GM18861 (cell line): ENCODE data around the gene SPIC.
"Not testable (repeated sequence)": the region's sequence is repeated elsewhere in the genome, so short reads cannot be mapped to it uniquely, and the experiment has no call there.

Experiments
- ATAC-seq: cut with Tn5 transposase; IDR thresholded peaks from one replicate; pipeline ENCODE4 v1.9.1; 2021; ENCODE audit not compliant: unreplicated experiment

SPIC gene

DNA sequence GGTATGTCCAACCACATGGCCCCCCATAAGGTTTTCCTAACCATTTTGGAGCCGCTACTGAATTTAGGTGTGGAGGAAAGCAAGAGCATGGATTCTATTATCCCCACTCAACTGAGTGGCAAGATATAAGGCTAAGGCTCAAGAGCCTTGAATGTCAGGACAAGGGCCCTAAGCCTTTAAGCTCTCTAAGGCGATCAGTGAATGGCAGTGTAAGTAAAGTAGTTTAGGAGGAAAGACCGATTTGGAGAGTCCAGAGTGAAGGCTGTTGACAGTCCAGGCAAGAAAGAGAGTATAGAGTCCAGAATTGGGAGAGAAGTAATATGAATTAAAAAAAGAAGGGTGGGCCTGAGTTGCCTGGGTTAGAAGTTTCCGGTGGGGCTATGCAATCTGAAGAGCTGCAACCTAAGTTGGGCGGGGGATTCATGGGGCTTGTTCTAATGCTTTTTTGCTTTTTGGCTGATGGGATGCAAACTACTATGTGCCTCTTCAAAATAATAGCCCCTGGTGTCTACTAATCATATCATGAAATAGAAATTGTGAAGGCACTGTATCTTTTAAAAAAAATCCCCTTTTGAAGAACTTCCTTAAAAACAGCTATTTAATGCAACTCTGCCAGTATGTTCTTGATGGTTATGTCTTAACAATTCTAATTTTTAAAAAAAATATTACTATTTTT, at the start of gene SPIC:
TSS of gene SPIC (plus strand) at position 626 of the 676 bp plus-strand sequence. CDS start 1,569 bp downstream, outside the sequence.
- ATAC-seq: no peak

DNA sequence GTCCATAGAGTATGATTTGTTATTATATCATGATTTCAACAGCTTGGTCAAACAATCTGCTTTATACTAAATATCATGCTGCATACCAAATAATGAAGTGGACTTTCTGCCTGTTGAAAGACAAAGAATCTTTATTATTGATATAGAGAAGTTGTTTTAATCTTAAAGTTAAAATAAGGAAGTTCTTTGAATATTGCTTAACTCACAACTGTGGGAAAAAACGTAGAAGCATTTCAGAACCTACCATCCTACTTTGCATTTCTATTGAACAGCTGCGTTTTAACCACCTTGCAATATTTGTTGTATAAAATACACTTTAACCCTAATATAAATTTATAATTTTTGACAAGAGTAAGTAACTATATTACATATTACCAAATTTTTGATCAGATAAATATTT, 44.7 kb upstream of the SPIC start:
- ATAC-seq: no peak

DNA sequence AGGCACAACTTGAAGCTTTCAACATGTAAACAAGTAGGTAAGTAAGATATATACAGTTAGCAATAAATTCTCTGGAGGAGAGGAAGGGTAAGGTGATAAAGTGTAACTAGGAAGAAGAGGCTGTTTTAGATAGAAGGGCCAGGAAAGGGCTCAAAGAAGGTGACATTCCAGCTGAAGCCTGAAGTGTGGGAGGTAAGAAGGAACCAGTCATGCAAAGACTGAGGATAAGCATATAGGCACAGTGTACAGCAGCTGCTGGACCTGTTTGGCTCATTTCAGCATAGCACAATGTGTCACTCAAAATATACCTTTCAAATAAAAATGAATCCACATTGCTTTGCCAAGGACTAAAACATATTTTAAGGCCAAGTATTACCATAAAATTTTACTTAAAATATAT, 39.0 kb upstream of the SPIC start:
- no peak for ATAC-seq

DNA sequence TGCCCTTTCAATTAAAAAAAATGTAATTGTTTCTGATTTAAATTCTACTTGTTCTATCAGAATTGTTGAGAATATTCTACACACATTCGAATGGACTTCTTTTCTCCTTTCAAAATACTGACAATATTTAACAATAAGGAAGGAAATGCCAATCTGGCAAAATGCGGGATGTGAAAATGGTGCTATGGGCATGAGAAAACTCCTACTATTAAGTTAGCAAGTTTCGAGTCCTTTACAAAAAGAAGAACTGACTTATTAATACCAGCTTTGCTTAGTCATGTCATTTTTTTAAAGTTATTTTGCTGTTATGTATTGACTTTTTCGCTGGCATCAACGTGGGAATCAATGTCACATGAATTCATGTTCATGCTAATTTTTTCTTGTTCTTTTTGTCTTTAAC, 35.9 kb upstream of the SPIC start:
- no peak for ATAC-seq

DNA sequence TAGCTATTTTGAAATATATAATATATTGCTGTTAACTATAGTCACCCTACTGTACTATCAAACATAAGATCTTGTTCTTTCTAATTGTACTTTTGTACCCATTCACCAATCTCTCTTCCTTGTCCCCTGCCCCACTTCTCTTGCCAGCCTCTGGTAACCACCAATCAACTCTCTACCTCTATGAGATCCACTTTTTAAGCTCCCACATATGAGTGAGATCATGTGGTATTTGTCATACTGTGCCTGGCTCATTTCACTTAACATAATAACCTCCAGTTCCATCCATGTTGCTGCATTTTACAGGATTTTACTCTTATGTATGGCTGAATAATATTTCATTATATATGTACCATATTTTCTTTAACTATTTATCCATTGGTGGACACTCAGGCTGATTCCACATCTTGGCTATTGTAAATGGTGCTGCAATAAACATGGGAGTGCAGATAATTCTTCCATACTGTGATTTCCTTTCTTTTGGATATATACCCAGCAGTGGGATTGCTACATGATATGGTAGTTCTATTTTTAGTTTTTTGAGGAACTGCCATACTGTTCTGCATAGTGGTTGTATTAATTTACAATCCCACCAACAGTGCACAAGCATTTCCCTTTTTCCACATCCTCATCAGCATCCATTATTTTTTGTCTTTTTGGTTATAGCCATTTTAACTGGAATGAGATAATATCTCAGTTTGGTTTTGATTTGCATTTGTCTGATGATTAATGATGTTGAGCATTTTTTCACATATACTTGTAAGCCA, 33.5 kb upstream of the SPIC start:
- ATAC-seq: no peak

DNA sequence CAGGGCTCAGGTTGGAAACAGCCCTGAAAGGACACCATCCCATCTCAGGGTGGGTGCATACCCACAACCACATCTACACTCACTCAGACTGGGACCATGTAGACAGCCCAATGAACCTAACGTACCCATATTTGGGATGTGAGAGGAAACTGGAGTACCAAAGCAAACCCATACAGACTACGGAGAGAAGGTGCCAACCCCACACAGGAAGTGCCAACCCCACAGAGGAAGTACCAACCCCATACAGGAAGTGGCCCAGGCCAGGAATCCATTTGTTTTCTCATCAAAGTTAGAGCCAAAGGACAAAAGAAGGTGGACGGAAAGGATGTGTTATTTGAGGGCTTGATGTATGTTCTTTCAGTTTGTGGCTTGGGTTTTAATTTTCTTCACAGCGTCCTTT, 19.5 kb upstream of the SPIC start:
- no peak for ATAC-seq

DNA sequence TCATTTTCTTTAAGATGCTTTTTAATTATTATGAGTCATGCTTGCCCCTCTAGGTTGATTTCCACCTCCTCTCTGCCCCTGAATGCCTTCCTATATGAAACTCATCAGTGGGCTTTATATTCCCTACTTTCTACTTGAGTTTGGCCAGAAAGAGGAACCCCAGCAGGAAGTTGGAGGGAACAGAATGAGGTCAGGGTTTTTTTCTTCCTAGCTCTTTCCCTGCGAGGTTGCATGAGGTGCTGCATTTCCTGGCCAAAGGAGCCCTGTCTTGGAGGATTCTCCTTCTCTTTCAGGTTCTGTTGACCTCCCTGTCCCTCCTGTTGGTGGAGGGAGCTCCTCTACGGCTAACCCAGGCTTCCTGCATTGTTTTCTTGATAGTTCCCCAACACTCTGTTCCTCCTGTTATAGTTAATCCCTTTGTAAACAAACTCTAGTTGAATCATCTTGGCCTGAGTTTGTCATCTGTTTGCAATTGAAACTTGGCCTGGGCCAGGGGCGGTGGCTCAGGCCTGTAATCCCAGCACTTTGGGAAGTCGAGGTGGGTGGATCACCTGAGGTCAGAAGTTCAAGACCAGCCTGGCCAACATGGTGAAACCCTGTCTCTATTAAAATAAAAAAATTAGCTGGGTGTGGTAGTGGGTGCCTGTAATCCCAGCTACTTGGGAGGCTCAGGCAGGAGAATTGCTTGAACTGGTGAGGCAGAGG, 15.3 kb upstream of the SPIC start:
- ATAC-seq: no peak

DNA sequence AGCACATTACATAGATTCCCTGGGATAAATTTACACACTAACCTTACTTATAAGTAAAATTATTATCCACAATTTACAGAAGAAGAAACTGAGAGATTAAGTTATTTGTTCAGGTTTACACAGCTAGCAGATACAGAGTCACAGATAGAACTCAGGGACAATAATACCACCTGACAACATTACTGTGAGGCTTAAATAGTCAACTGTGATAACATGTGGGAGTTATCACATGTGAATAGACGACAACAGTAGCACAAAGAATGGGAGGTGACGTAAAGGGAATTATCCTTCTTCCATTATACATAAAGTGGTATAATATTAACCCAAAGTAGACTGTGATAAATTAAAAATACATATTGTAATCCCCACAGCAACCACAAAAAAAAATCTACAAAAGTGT, 6.2 kb upstream of the SPIC start:
- ATAC-seq: no peak

DNA sequence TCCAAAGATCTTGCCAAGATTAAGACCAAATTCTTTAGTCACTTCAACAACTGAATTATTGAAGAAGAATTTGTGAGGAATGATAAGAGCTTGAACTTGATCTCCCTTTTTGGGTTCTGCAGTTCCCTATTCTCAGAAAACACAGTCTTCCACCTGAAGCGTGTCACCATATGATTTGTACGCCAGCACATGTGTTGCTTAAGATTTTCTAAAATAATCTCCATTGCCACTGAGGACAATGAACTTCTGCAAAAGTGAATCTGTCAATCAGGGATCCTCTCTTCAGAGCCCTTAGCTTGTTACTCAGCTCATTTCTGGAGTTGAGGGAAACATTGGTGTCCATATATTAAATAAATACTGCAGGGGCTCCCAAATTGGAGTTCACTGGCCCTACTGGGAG, 4.2 kb upstream of the SPIC start:
- no peak for ATAC-seq

DNA sequence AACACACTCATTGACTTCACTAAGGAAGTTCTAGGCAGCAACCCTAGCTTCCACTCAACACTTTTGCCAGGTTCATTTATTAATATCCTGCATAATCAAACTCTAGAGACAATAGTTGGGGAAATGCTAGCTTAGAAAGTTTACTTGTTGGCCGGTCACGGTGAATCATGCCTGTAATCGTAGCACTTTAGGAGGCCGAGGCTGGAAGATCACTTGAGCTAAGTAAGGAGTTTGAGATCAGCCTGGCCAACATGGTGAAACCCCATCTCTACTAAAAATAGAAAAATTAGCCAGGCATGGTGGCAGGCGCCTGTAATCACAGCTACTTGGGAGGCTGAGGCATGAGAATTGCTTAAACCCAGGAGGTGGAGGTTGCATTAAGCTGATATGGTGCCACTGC, 3.3 kb upstream of the SPIC start:
- not testable (repeated sequence) for ATAC-seq

DNA sequence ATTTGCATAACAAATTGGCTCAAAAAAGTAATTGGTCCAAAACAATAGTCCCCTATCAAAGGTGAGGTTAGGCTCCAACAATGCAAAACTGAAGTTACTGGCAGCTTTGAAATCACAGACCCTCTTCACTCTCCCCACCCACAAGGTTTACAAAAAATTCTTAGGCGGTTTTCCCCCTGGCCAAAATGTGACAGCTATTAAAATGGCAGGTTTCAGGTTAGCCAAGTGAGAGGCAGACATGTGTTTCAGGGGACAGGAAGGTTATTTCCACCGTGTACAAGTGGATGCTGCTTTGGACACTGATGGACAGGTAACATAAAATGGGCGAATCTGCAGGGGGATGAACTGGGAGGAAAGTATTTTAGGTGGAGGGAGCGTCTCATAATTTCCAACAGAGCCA, 888 bp upstream of the SPIC start:
- ATAC-seq: no peak

DNA sequence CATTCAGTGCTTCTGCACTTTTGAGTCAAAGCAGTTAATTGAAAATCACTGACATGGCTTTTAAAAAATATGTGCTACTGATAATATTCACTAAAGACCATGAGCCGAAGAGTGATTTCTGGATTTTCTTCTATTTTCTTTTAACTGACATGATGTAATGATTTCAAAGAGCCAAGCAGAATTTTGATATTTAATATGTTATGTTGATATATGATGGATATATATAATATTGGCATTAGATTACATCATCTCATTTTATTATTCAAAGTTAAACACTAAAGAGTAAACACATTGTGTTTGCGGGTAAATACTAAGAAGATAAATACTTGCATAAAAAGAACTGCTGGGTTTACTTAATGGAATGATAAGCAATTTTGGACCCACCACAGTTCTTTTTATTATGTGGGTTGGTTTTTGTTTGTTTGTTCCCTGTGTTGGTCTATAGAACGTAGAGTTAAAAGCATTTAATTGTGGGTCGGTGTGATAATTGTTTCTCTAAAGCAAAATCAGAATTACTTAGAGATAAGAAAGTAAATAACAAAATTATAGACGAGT, 692 bp downstream of the SPIC start:
- ATAC-seq: no peak

DNA sequence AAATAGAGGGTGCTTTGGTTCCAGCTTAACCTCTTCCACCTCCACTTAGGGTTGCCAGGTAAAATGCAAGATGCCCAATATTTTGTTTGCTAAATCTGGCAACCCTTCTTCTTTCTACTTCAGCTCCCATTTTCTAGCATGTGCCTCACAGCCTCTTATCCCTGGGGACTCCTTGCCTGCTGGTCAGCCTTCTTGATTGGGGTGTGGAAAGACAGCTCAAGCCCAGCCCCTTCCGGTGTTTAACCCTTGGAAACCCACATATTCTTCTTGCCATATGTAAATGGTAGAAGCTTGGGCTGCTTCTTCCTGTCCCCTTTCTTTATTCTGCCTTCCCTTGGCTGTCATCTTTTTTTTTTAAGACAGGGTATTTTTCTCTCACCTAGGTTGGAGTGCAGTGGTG, 5.7 kb downstream of the SPIC start:
- ATAC-seq: no peak

DNA sequence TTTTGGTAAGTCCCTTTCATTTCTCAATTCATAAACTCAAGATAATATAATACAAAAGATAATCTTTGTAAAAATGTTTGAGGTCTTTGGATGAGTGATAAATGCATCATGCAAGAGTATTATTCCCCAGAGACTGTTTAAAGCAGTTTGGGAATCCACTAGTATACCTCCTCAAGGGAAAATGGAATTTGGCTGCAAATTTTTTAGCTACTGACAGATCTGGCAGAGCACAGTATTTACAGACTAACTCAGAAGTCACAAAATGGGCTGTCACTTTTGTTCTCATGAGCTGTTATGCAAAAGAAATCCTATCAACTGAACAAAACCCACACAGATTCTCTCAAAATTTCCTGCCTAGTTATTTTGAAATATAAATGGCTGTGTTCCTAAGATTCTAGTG, 9.9 kb downstream of the SPIC start:
- ATAC-seq: no peak

DNA sequence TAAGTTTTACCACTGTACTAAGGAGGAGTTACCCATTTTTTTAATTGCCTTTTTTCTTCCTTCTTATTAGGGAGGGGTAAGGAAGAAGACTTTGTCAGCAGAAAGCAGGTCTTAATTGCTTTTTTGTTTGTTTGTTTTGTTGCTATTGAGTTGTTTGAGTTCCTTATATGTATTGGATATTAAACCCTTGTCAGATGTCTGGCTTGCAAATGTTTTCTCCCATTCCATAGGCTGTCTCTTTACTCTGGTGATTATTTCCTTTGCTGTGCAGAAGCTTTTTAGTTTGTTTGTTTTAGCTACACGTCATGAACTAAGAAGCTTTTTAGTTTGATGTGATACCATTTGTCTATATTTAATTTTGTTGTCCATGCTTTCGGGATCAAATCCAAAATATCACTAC, 13.3 kb downstream of the SPIC start:
- no peak for ATAC-seq

DNA sequence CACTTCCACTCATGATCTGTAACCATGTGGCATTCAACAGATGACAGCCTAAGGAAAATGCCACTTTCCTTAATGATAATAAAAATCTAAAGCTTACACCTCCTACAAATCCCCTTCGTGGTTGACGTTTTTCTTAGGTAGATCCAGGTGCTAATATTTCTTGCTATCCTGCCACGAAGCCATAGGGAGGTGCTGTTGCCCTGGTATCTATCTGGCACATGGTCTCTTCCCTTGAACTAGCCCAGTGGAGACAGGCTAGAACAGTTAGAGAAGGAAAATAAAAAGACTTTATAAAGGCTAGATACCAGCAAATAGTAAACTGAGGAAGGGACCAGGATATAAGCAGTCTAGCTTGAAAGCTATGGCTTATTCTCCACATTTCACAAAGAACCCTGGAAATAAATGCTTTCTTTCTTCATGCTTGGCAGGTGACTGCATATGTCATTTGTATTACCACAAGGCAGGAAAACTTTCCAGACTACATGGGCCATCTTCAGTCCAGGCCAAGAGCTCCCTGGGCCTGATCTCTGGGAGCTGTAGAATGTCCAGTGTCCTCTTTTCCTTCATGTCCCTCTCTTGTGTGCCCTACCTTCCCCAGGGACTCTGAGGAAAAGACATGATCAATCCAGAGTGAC, 15.3 kb downstream of the SPIC start:
- ATAC-seq: no peak

DNA sequence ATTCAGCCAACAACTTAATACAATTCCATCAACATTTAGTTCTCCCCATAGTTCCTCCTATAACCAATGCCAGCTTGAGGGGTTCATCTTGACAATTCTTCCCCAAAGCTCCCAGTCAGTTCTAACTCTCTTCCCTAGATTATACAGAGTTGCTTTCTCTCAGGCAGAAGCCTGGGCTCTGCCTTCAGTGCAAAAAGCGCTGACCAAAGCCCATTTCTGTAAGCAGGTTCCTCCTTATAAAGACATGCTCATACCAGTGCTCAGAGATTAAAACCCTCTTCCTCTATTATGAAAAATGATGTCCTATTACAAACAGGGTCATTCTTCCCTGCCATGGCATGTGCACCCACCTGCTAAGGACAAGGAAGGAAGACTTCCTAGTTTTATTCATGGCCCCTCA, 16.2 kb downstream of the SPIC start:
- no peak for ATAC-seq

DNA sequence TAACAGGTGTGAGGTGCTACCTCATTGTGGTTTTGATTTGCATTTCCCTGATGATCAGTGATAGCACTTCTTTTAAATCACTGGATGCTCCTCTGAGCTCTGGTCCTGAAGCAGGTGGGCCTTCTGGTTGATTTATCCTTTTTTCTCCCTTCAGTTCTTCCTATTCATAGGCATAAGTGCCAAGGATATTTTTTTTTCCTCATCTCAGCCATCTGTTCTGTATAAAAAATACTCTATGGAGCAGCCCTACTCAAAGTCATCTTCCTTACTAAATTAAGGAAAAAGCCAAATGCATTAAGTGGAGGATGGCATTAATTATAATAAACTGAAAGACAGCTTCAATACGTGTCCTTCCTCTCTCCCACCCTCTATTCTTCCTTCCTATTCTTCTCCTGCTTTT, 18.4 kb downstream of the SPIC start:
- ATAC-seq: no peak

DNA sequence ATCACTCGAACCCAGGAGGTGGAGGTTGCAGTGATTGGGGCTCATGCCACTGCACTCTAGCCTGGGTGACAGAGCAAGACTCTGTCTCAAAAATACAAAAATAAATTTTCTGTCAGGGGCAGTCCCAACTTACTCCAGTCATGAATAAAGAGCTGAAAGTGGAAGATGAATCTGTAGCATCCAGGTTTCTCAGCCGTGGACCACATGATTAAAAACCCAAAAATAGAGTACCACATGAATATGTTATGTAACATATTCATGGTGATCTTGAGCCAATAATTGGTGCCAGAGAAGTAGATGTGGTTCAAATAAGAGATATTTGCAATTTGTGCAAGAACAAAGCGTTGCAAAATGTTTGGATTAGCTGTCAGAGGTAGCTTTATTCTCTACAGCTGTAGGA, 23.1 kb downstream of the SPIC start:
- no peak for ATAC-seq

DNA sequence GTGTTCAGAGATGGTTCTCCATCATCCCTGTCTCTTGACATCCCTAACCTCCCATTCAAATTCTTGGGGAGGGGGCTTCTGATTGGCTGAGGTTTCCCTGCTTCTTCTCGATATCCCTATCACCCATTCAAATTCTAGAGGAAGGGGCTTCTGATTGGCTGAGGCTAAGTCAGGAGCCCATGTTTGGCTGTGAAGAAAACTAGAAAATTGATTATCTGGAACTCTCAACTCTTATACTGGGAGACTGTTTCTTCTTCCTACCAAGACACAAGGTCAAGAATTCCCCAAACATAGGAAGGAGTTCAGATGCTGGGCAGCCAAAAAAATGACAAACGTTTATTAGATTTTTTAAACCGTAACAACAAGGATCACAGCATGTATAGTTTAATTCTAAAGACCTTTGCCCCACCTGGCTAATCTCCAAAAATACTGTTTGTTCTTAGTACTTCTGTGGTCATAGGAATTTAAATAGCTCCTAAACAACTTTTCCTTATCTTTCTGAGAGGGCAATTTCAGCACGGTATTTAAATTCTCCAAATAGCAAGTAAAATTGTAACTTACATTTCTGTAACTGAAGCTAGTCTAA, 26.4 kb downstream of the SPIC start:
- ATAC-seq: no peak

DNA sequence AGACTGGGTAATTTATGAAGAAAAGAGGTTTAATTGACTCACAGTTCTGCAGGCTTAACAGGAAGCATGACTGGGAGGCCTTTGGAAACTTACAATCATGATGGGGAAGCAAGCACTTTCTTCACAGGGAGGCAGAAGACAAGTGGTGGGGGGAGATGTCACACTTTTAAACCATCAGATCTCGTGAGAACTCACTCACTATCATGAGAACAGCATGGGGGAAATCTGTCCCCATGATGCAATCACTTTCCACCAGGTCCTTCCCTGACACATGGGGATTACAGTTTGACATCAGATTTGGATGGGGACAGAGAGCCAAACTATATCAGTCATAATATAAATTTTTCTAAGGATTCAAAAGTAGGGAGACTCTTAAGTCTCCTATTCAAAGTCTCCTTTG, 46.0 kb downstream of the SPIC start:
- ATAC-seq: no peak
